ENCODE measurements around the gene ARHGAP10. TPM values are rescaled to one million over a fixed set of nuclear protein-coding genes. Genes with fewer than 3 reads are reported as not detected.

ARHGAP10 gene
- polyA plus RNA-seq, 1 donor: 11.0 TPM

DNA sequence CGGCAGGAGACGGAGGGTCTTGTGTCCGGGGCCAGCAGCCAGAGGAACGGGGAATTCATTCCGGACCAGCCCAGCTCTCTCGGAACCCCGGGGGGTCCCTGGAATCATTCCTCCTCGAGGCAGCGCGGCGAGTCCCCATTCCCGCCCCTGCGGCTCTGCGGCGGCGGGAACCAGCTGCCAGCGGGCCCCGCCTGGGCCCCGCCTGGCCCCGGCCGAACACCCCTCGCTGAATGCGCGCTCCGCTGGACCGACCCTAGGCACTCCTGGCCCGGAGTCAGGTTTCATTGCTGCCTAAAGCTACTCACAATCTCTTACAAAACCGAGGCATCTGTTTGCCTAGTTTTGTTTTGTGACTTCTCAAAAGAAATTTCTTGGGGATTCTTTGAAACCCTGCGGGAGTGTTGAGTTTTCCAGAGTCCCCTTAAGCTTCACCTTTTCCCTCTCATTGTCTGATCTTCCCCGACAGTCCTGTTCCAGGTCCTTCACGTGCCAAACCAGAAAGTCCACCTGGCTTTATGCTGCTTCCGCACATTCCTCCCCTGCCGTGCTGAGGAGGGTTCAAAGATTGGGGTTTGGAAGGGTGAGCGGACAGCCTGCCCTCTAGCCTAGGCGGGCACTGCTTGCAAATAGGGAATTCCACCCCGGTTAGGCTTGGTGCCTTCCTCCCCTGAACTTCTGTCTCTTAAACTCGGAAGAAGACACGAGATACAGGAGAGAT is 789 bp downstream of the ARHGAP10 start:
- Histone ChIP-seq H3K27ac (ENCODE audit: low read length) (peak overlapping the region; percentile 83), H3K9me3 (ENCODE audit: control insufficient read depth, low read depth, low read length) (no peaks in the 10 kb centered on the region), H3K27me3 (ENCODE audit: control insufficient read depth, insufficient read depth, low read length) (peaks cover 7% of the 10 kb centered on the region), H3K36me3 (ENCODE audit: control insufficient read depth, insufficient read depth, low read length) (no peaks in the 10 kb centered on the region), H3K4me1 (ENCODE audit: control insufficient read depth, insufficient read depth, low read length) (peaks cover 18% of the 10 kb centered on the region), H3K4me3 (ENCODE audit: low read length) (peak overlapping the region; percentile 86)
- 0% methylated on average over 1 of the region's 38 CpGs for WGBS (ENCODE audit: insufficient coverage, low lambda C conversion rate)
- DNase-seq: peak; percentile 38 to 73

DNA sequence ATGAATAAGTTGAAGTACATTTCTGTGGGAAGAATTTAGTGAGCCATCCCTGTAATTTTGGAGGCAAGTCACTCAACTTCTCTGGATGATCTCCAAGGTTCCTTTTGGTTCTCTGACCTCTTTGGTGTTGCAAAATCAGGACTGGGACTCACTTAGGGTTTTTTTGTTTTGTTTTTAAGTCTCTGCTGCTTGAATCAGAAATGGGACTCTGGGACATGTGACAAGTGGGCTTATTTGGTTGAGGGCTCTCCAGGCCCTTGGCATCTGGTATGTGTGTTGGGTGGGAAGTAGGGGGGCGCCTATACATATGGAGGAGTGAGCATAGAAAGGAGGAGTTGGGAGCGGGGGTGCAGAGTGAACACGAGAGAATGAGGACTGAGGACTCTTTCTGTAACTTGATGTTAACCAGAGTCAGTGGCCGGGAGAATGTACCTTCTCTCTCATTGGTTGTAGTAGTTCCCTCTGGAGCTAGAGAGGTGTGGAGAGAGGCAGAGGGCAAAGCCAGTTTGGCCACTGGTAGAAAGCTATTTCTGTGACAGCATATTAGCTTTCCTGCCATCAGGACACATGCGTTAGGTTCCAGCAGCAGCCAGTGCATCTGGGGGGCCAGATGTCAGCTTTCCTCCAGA is 1.9 kb downstream of the ARHGAP10 start:
- Histone ChIP-seq H3K4me1 (ENCODE audit: control insufficient read depth, insufficient read depth, low read length) (peaks cover 18% of the 10 kb centered on the region), H3K9me3 (ENCODE audit: control insufficient read depth, low read depth, low read length) (no peaks in the 10 kb centered on the region), H3K27me3 (ENCODE audit: control insufficient read depth, insufficient read depth, low read length) (peaks cover 7% of the 10 kb centered on the region), H3K4me3 (ENCODE audit: low read length) (no peak overlapping the region), H3K27ac (ENCODE audit: low read length) (no peak overlapping the region), H3K36me3 (ENCODE audit: control insufficient read depth, insufficient read depth, low read length) (no peaks in the 10 kb centered on the region)
- WGBS (ENCODE audit: insufficient coverage, low lambda C conversion rate): no CpG with 5 or more reads among the region's 5 CpGs
- DNase-seq: no peak

DNA sequence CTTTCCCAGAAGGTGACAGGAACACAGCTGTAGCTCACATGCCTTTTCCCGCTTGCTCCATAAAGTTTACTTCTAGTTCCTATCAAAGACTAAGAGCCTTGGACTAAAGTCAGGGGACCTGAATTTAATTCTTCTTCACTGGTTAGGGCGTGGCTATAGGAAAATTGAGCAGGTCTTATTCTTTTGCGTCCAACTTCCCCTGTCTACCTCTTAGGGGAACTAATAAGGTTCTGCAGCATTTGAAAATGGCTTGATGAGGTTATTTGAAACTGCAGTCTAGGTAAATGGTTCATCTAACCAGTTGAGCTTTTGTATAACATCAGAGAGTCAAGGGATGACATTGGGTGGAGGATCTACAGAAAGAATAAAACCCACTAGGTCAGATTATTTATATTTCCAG is 2.6 kb downstream of the ARHGAP10 start:
- no peaks in the 10 kb centered on the region for H3K9me3 ChIP-seq (ENCODE audit: control insufficient read depth, low read depth, low read length)
- no peaks in the 10 kb centered on the region for H3K36me3 ChIP-seq (ENCODE audit: control insufficient read depth, insufficient read depth, low read length)
- peaks cover 18% of the 10 kb centered on the region for H3K4me1 ChIP-seq (ENCODE audit: control insufficient read depth, insufficient read depth, low read length)
- no peak for DNase-seq
- no peak overlapping the region for H3K27ac ChIP-seq (ENCODE audit: low read length)
- no CpG with 5 or more reads among the region's 3 CpGs for WGBS (ENCODE audit: insufficient coverage, low lambda C conversion rate)
- H3K27me3 ChIP-seq (ENCODE audit: control insufficient read depth, insufficient read depth, low read length): peaks cover 7% of the 10 kb centered on the region
- H3K4me3 ChIP-seq (ENCODE audit: low read length): no peak overlapping the region

DNA sequence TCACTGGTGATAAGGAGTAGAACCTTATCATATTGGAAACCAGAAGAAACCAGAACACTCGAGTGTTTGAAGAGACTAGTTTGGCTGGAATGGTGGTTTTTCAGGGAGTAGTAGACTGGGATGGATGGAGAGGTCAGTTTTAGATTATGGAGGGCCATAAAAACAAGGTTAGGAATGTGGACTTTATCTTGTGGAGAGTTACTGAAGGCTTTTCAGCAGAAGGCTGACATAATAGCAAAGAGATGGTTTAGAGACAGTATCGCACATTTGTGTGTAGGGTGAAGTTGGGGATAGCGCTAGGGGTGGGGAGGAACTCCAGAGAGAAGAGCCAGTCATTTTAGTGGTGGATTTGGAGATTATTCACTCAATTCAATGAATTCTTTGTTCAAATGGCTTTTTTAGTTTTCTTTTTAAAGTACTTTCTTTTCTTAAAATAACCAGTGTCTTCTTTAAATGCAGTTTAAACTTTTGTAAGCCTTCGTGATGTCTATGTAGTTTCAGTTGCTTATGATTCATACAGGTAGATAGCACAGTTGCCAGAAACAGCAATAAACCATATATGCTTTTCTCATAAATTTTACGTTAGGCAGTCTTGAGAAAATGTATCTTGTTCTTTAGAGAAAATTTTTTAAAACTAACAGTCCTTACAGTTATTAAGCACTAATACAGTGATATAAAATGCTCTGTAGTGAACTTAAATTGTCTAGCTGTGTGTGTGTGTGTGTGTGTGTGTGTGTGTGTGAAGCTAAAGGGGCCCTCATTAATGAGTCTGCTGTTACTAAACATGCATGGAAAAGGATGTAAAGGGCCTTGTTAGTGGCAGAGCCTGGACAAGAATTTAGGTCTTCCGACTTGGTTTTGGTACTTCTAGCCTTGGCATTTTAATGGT is 3.8 kb downstream of the ARHGAP10 start:
- Histone ChIP-seq H3K27ac (ENCODE audit: low read length) (no peak overlapping the region), H3K36me3 (ENCODE audit: control insufficient read depth, insufficient read depth, low read length) (no peaks in the 10 kb centered on the region), H3K4me1 (ENCODE audit: control insufficient read depth, insufficient read depth, low read length) (peaks cover 18% of the 10 kb centered on the region), H3K4me3 (ENCODE audit: low read length) (no peak overlapping the region), H3K27me3 (ENCODE audit: control insufficient read depth, insufficient read depth, low read length) (peaks cover 7% of the 10 kb centered on the region), H3K9me3 (ENCODE audit: control insufficient read depth, low read depth, low read length) (no peaks in the 10 kb centered on the region)
- no peak for DNase-seq
- WGBS (ENCODE audit: insufficient coverage, low lambda C conversion rate): 40% methylated on average over 1 of the region's 6 CpGs

DNA sequence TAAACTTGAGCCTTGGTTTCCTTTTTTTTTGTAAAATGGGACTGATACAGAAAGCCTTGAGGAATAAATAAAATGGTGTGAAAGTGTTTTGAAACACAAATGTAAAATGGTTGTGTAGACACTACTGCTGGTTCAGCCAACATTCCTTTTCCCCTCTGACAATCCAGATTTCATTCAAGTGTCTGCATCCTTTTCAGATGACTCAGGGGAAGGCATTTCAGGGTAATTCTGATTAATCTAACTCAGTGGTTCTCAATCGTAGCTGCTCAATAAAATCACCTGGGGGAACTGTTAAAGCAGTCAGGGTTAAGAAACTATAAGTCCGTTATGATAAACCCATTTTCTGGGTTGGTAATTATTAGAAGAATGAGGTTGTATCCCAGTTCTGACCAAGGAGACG is 4.6 kb downstream of the ARHGAP10 start:
- no peaks in the 10 kb centered on the region for H3K9me3 ChIP-seq (ENCODE audit: control insufficient read depth, low read depth, low read length)
- H3K27me3 ChIP-seq (ENCODE audit: control insufficient read depth, insufficient read depth, low read length): peaks cover 5% of the 10 kb centered on the region
- no peaks in the 10 kb centered on the region for H3K36me3 ChIP-seq (ENCODE audit: control insufficient read depth, insufficient read depth, low read length)
- no peak overlapping the region for H3K27ac ChIP-seq (ENCODE audit: low read length)
- DNase-seq: no peak
- peaks cover 18% of the 10 kb centered on the region for H3K4me1 ChIP-seq (ENCODE audit: control insufficient read depth, insufficient read depth, low read length)
- 88% methylated on average over 1 of the region's 3 CpGs for WGBS (ENCODE audit: insufficient coverage, low lambda C conversion rate)
- H3K4me3 ChIP-seq (ENCODE audit: low read length): no peak overlapping the region

DNA sequence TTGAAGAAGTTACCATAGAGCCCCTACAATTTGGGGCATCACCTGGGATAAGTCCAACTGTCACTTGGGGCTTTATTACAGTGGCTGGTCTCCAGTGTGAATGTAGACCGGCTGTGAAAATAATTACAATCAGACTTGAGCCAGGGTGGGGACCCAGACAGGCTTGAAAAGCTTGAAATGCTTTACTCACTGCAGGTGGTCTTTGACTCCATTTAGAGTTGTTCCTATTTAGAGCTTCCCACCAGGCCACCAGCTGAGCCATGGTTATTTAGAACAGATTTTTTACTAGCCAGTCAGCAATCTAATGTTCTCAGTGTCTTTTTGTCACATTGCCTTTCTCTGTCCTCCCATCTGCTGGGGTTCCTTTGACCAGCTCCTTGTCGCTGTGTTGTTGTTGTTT is 5.7 kb downstream of the ARHGAP10 start:
- H3K4me1 ChIP-seq (ENCODE audit: control insufficient read depth, insufficient read depth, low read length): peaks cover 18% of the 10 kb centered on the region

DNA sequence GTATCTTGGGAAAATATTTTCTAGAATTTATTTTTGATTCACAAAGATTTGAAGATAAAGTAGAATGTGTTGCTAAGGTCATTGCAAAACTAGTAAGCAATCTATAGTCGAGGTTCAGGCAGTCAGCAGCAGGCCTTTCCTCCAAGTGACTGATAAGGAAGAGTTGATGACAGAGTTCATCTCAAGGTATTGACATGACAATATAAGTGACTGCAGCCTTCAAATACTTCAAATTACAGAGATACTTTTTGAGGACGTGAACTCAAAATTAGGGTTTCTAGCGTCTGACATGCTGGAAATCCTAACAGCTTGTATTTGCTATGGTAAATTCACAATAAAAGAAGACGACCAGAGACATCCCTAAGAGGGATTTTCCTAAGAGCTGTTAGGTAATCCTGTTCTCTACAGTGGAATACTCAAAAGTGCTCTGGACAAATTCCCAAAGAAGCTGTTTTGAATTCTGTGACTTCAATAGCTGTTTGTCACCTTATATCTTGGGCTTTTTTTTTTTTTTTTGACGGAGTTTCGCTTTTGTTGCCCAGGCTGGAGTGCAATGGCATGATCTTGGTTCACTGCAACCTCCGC is 7.4 kb downstream of the ARHGAP10 start:
- no CpG with 5 or more reads among the region's 7 CpGs for WGBS (ENCODE audit: insufficient coverage, low lambda C conversion rate)
- no peak for DNase-seq
- no peak overlapping the region for H3K27ac ChIP-seq (ENCODE audit: low read length)
- H3K27me3 ChIP-seq (ENCODE audit: control insufficient read depth, insufficient read depth, low read length): no peaks in the 10 kb centered on the region
- H3K9me3 ChIP-seq (ENCODE audit: control insufficient read depth, low read depth, low read length): no peaks in the 10 kb centered on the region
- H3K4me3 ChIP-seq (ENCODE audit: low read length): no peak overlapping the region
- no peaks in the 10 kb centered on the region for H3K36me3 ChIP-seq (ENCODE audit: control insufficient read depth, insufficient read depth, low read length)
- H3K4me1 ChIP-seq (ENCODE audit: control insufficient read depth, insufficient read depth, low read length): peaks cover 12% of the 10 kb centered on the region

More for the DNA sequence above, 5.7 kb downstream of the ARHGAP10 start:
- Histone ChIP-seq H3K27ac (ENCODE audit: low read length) (no peak overlapping the region), H3K4me3 (ENCODE audit: low read length) (no peak overlapping the region), H3K27me3 (ENCODE audit: control insufficient read depth, insufficient read depth, low read length) (peaks cover 5% of the 10 kb centered on the region), H3K36me3 (ENCODE audit: control insufficient read depth, insufficient read depth, low read length) (no peaks in the 10 kb centered on the region), H3K9me3 (ENCODE audit: control insufficient read depth, low read depth, low read length) (no peaks in the 10 kb centered on the region)
- 86% methylated on average over 1 of the region's 2 CpGs for WGBS (ENCODE audit: insufficient coverage, low lambda C conversion rate)
- DNase-seq: no peak

DNA sequence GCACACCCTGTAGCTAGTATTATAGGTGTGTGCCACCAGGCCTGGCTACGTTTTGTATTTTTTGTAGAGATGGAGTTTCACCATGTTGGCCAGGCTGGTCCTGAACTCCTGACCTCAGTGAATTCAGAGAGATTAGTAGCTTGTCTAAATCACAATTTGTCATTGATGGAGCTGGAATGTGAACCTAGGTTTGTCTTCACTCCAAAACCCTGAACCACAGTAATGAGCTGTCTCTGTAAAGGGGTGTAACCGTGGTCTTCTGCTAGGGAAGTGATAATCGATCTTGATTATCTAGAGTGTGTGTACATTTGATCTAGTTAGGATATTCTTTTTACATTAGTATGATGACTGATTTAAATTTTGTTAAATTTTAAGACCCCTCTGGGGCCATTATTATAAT is 8.3 kb downstream of the ARHGAP10 start:
- WGBS (ENCODE audit: insufficient coverage, low lambda C conversion rate): no CpG with 5 or more reads among the region's 3 CpGs
- H3K27me3 ChIP-seq (ENCODE audit: control insufficient read depth, insufficient read depth, low read length): no peaks in the 10 kb centered on the region

DNA sequence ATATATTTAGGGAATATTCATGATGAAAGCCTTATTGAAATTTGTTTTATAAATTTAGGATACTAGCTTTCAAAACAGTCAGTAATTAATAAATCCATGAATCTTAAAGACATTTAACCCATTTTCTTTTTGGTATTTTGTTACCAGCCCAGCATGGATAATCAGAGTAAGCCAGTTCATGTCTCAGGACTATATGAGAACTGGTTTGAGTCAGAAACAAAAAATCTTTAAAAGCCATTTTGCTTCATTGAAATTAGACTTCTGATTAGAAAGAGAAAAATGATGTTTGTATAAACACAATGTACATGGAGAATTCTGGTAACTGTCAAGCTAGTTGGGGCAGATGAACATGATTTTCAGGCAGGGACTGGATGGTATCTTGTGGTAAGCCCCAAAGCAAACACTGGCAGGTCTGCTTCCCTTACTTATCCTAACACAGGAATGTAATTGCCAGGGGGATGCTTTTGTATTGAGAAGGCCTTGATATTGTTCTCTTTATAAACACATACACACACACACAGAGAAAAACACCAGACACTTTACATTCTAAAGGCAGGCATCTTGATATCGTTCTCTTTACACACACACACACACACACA is 9.4 kb downstream of the ARHGAP10 start:
- Histone ChIP-seq H3K4me3 (ENCODE audit: low read length) (no peak overlapping the region), H3K9me3 (ENCODE audit: control insufficient read depth, low read depth, low read length) (no peaks in the 10 kb centered on the region), H3K27me3 (ENCODE audit: control insufficient read depth, insufficient read depth, low read length) (no peaks in the 10 kb centered on the region), H3K36me3 (ENCODE audit: control insufficient read depth, insufficient read depth, low read length) (no peaks in the 10 kb centered on the region), H3K4me1 (ENCODE audit: control insufficient read depth, insufficient read depth, low read length) (no peaks in the 10 kb centered on the region), H3K27ac (ENCODE audit: low read length) (no peak overlapping the region)
- DNase-seq: no peak
- no CpG with 5 or more reads among the region's 1 CpG for WGBS (ENCODE audit: insufficient coverage, low lambda C conversion rate)

More for the DNA sequence above, 8.3 kb downstream of the ARHGAP10 start:
- H3K4me1 ChIP-seq (ENCODE audit: control insufficient read depth, insufficient read depth, low read length): peaks cover 9% of the 10 kb centered on the region
- H3K9me3 ChIP-seq (ENCODE audit: control insufficient read depth, low read depth, low read length): no peaks in the 10 kb centered on the region
- no peak overlapping the region for H3K4me3 ChIP-seq (ENCODE audit: low read length)
- H3K27ac ChIP-seq (ENCODE audit: low read length): no peak overlapping the region
- H3K36me3 ChIP-seq (ENCODE audit: control insufficient read depth, insufficient read depth, low read length): no peaks in the 10 kb centered on the region
- no peak for DNase-seq

Data from large intestine (tissue), 3 donors.